ENCODE measurements around the gene PDCD1LG2.

The PDCD1LG2 gene

DNA sequence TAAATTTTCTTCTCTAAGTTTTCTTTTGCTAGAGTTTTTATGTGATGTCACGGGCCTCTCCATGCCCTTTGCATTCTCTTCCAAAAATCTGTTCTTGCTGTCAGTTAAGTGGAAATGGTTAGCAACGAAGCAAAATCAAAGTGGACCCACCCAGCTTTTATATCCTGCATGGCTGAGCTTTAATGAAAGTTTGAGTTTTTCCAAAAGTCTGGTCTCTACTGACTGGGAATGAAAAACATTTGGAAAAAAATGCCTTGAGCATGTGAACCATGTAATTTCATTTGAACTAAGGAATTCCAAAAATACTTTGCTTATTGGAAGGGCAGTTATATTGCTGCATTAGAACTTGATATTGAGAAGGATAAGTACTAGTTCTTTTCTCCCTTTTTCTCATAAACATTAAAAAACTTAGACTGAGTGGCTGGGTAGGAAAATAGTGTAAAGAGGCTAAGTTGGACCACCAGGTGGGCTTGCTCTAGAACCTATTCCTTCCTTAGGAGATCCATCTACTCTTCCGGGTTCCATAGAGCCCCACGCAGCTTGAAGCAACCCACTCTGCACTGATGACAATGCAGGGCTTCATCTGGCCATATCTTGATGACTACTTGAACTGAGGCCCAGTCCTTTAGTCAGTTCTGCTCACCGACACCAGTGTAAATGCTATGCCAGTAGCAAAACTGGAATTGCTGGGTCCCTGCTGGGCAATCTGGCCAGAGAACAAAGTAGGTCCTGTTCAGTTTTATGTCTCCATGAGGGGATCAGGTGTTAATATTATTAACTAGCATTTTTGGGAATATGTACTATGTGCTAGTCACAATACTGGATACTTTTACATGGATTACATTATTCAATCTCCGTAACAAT is 101.2 kb downstream of the PDCD1LG2 start:
- no peak for DNase-seq (ENCODE audit: low read depth)

DNA sequence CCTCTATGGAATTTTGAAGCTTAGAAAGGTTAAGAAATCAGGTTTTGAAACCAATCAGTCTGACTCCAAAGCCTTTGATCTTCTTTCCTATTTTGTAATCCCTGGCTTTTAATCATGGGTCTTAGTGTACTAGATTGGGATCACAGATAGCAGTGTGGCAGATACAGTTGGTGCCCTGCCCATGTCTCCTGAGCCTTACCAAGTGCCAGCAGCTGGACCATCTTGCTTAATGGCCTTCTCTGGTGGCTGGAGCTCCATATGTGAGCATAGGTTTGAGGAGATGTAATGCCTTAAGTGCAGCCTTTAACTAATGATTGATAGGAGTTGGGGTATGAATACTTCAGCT is 101.8 kb downstream of the PDCD1LG2 start:
- no peak for DNase-seq (ENCODE audit: low read depth)

DNA sequence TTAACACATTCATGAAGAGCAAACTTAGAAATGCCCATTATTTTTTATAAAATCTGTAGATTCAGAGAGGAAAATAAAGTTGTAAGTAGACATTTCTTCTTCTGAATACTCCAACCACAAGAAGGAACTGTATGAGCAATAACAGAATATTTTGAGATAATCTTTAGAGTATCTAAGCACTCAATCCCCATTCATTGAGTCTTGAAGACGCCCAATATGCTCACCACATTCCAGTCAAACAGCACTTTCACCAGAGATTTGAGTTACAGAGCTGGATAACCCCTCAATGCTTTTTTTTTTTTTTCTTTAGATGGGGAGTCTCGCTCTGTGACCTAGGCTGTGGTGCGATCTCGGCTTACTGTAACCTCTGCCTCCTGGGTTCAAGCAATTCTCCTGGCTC is 103.9 kb downstream of the PDCD1LG2 start:
- DNase-seq (ENCODE audit: low read depth), result no peak

DNA sequence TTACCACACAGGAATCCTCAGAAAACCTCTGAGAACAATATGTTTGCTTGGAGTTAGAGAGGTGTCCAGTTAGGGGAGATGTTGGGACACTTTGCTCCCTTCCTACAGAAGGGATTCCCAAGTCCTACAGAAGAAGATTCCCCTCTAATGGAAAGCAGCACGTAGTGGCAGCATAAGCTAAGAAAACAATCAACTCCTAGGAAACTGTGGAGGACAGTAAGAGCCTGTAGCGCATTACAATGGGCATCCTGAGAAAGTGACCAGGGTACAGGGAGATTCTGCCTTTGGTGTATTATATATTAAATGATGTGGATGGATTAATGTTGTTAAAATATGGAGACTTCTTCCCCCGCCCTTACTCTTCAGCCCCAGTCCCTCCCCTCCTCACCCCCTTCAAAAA is 104.7 kb downstream of the PDCD1LG2 start:
- no peak for DNase-seq (ENCODE audit: low read depth)

DNA sequence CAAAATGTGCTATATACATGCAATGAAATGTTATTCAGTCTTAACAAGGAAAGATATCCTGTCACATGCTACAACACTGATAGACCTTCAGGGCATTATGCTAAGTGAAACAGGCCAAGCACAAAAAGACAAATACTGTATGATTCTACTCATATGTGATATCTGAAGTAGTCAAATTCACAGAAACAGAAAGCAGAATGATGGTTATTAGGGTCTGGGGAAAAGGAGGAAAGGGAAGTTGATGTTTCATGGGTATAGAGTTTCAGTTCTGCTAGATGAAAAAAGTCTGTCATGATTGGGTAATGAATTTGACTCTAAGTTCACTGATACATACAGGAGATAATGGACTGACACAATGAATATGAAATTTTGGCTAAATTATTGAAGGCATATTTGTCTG is 107.4 kb downstream of the PDCD1LG2 start:
- no peak for DNase-seq (ENCODE audit: low read depth)

DNA sequence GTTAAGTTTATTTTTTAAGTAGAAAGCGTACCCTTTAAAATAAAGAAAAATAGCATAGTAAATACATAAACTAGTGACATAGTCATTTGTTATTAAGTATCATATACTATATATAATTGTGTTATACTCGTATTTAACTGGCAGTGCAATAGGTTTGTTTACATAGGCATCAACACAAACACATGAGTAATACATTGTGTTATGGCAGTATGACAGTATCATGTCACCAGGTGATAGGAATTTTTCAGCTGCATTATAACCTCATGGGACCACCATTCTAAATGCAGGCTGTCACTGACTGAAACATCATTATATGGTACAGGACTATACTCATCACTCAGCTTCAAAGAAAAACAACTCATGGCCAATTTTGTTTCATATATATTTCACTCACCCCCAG is 110.2 kb downstream of the PDCD1LG2 start:
- no peak for DNase-seq (ENCODE audit: low read depth)

Data from fibroblast of the conjunctiva (primary cell).